ENCODE measurements around the gene ZFAND3.

- no peak for TF ChIP-seq POLR2A (IDR thresholded peaks at IDR 0.05)
- TF ChIP-seq, protein P1, sequence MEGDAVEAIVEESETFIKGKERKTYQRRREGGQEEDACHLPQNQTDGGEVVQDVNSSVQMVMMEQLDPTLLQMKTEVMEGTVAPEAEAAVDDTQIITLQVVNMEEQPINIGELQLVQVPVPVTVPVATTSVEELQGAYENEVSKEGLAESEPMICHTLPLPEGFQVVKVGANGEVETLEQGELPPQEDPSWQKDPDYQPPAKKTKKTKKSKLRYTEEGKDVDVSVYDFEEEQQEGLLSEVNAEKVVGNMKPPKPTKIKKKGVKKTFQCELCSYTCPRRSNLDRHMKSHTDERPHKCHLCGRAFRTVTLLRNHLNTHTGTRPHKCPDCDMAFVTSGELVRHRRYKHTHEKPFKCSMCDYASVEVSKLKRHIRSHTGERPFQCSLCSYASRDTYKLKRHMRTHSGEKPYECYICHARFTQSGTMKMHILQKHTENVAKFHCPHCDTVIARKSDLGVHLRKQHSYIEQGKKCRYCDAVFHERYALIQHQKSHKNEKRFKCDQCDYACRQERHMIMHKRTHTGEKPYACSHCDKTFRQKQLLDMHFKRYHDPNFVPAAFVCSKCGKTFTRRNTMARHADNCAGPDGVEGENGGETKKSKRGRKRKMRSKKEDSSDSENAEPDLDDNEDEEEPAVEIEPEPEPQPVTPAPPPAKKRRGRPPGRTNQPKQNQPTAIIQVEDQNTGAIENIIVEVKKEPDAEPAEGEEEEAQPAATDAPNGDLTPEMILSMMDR (IDR thresholded peaks at IDR 0.05) = no peak
Observed at GRCh38 chr6:37941871-37942270, 122.3 kb downstream of the ZFAND3 start.

Measured in Peyer's patch (tissue), 4 donors.